Hematopoietic multipotent progenitor cell treated with erythropoietin and hydrocortisone succinate and interleukin-3 and kit ligand, for 8 days (in vitro differentiated cells): ENCODE measurements around the gene GSKIP.
"Not testable (repeated sequence)": the region's sequence is repeated elsewhere in the genome, so short reads cannot be mapped to it uniquely, and the experiment has no call there.

Experiments
- DNase-seq: peaks from one replicate; pipeline ENCODE4 v3.0.0-alpha.2; 2015

Gene GSKIP, protein sequence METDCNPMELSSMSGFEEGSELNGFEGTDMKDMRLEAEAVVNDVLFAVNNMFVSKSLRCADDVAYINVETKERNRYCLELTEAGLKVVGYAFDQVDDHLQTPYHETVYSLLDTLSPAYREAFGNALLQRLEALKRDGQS

DNA sequence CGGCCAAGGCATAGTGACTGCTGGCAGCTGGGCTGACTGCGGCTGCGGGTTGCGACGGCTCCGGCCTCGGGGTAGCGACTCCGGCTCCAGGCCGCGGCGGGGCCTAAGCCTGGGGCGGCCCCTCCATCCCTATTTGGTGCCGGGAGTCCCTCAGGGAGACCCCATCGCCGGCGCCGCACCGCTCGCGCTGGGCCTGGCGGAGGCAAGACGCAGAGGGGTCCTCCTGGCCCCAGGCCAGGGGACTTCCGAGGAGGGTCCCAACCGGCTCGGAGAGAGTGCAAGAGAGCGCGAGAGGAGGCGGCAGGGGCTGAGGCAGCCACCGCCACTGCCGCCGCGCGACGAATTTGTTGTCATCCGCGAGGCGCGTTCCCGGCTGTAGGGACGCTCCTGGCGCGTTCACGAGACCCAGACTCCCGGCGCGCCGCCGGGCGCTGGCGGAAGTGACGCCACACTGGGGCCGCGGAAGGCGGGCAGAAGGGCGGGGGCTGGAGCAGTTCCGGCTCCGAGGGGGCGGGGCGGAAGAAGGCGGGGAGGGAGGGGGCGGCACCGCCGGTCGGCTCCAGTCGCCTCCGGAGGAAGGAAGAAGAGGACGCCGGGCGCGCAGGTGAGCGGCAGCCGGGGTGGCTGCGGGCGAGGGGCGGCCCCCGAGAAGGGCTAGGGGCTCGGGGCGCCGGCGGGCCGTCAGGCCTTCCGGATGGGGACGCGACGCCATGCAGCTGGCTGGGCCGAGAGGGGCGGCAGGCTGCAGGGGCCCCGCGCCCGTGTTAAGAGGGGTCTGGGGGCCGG, at the start of gene GSKIP, which contains the start of gene ATG2B:
Gene GSKIP, plus strand, starts transcription at position 562 of the 786 bp plus-strand sequence. CDS start 18,722 bp downstream, outside the sequence.
Gene ATG2B, minus strand, starts transcription at position 377 of the 786 bp plus-strand sequence. Its CDS starts 365 bp downstream, at position 12.
- peak; percentile 92 for DNase-seq

DNA sequence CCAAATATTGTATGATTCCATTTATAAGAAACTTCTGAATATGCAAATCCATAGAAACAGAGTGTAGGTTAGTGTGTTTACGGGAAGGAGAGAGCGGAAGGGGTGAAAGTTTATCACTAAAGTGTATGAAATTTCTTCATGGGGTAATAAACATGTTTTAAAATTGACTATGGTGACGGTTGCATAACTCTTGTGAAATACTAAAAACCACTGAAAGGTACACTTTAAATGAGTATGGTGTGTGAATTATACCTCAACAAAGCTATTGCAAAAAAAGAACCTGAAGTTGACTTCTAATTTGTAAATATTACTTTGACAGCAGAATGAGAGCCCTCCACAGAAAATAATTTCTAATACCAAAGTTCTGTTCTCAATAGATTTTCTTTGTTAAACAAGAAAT, 47.2 kb upstream of the GSKIP start:
- no peak for DNase-seq

DNA sequence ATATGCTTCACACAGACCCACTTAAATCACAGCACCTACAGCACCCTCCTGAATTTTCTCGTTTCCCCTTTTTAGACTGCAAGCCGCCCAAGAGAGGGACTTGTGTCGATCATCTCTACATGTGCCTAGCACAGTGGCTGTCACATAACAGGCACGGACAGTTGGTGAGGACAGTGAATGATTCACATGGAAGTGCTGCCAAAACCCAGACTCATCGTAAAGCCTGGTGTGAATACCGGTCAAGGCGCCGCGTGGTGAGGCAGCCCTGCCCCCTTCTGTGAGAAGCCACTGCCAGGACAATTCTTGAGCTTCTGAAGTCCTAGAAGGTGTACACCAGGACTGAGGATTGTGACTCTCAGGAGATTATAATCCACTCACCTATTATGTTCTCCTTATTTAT, 44.5 kb upstream of the GSKIP start:
- DNase-seq, result no peak

DNA sequence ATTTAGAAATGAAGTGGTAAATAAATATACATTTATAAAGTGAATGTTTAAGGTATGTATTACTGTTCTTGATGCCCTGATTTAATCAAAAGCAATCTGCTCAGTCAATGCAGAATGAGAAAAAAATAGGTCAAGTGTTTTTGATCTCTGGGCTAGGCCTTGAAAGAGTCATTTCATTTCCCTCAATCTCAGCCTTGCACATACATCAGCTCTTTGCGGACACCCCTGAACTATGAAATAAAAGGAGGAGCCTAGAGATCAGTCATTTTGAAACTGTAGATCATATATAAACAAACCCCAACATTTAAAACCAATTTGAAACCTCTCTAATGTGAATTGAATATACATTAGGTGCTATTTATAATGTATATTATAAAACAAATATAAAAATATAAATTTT, 42.7 kb upstream of the GSKIP start:
- no peak for DNase-seq

DNA sequence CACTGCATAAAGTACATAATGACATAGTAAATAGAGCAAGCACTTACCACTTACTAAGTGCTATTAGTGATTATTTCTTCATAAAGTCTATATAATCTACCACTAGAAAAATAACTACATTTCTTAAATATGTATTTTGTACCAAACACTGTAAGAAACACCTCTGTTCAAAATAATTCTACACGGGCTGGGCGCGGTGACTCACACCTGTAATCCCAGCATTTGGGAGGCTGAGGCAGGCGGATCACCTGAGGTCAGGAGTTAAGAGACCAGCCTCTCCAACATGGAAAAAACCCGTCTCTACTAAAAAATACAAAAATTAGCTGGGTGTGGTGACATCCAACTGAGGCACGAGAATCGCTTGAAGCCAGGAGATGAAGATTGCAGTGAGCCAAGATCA, 39.1 kb upstream of the GSKIP start:
- no peak for DNase-seq

DNA sequence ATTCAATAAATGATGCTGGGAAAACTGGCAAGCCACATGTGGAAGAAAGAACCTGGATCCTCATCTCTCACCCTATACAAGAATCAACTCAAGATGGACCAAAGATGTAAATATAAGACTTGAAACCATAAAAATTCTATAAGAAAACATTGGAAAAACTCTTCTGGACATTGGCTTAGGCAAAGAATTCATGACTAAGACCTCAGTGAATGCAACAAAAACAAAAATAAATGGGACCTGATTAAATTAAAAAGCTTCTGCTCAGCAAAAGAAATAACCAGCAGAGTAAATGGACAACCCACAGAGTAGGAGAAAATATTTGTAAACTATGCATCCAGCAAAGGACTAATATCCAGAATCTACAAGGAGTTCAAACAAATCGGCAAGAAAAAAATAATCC, 24.8 kb upstream of the GSKIP start:
- DNase-seq, result no peak

DNA sequence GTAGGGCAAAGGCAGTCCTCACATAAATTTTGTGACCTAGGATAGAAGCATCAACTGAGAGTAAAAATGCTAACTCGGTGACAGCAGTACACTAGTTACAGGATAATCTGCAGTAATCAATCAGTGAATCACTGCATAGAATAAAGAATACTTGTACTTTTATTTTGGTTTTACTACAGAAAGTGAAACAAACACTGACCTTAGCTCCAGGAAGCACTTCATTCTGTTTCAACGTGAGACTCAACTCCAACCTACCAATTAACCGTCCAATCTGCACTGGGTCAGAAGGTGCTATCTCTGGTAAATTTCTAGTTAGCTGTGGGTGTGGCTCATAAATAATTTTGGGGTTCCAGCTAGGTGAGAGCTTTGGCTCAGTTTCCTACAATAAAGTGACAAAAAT, 22.0 kb upstream of the GSKIP start:
- no peak for DNase-seq

DNA sequence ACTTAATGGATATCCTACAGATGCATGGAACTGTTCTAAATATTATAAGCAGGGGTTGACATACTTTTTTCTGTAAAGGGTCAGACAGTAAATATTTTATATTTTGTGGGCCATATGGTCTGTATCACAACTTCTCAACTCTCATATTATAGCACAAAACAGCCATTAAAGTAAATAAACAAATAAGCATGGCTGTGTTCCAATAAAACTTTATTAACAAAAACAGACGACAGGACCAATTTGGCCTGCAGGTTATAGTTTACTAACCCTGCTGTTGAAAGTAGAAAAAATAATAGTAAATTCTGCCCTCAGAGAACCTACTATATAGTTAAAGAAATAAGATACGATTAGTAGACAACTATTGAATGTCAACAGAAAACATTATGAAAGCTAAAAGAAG, 17.7 kb upstream of the GSKIP start:
- DNase-seq, result no peak

DNA sequence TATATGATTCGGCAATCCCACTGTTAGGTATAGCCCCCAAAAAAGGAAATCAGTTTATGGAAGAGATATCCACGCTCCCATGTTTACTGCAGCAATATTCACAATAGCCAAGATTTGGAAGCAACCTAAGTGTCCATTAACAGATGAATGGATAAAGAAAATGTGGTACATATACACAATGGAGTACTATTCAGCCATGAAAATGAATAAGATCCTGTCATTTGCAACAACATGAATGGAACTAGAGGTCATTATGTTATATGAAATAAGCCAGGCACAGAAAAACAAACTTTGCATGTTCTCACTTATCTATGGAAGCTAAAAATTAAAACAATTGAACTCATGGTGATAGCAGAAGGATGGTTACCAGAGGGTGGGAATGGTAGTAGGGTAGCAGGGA, 15.4 kb upstream of the GSKIP start:
- DNase-seq, result not testable (repeated sequence)

DNA sequence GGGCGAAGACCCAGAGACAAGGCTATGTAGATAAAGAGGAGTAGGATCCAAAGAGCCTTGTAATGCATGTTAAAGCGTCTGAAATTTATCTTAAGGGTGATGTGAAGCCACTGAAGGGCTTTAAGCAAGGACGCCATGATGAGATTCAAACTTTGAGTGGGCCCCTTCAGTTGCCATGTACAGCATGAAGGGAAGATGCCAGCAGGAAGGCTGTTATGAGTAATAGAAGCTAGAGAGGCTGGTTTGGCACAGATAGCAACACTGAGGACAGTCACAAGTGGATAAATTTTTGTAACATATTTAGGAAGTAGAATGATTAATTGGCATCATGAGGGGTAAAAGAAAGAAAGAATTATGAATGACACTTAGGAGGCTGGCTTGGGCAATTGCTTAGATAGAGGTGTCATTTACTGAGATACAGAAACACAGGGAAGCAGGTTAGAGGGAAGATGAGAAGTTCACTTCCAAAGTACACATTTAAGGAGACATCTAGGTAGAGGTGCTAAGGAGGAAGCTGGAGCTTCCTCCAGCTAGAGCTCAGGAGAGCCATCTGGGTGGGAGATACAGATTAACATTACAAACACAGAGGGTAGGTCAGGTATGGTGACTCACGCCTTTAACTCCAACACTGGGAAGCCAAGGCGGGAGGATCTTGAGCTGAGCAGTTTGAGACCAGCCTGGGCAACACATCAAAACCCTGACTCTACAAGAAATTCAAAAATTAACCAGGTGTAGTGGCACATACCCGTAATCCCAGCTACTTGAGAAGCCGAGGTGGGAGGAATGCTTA, 13.8 kb upstream of the GSKIP start:
- peak; percentile 43 for DNase-seq

DNA sequence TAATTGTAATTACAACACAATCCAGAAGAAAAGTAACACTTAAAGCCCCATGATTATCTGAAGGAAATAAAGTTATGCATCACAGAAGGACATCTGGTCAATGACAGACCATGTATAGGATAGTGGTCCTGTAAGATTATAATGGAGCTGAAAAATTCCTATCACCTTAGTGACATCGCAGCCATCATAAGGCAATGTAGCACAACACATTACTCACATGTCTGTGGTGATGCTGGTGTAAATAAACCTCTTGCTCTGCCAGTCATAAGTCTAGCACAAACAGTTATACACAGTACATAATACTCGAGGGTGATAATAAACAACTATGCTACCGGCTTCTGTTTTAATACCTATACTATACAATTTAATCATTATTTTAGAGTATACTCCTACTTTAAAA, 11.3 kb upstream of the GSKIP start:
- no peak for DNase-seq

DNA sequence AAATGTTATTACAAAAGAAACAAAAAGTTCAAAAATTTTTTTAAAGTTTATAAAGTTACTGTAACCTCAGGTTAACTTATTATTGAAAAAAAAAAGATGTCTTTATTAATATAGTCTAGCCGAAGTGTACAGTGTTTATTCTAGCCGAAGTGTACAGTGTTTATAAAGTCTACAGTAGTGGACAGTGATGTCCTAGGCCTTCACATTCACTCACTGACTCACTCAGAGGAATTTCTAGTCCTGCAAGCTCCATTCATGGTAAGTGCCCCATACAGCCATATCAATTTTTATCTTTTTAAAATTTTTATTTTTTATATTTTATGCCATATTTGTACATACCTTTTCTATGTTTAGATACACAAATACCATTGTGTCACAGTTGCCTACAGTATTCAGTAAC, 10.6 kb upstream of the GSKIP start:
- DNase-seq, result no peak

DNA sequence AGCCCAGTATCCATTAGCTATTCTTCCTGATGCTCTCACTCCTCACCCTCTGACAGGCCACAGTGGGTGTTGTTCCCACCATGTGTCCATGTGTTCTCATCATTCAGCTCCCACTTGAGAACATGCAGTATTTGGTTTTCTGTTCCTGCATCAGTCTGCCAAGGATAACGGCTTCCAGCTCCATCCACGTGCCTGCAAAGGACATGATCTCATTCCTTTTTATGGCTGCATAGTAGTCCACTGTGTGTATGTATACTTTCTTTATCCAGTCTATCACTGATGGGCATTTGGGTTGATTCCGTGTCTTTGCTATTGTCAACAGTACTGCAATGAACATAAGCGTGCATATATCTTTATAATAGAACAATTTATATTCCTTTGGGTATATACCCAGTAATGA, 9.1 kb upstream of the GSKIP start:
- DNase-seq, result no peak

DNA sequence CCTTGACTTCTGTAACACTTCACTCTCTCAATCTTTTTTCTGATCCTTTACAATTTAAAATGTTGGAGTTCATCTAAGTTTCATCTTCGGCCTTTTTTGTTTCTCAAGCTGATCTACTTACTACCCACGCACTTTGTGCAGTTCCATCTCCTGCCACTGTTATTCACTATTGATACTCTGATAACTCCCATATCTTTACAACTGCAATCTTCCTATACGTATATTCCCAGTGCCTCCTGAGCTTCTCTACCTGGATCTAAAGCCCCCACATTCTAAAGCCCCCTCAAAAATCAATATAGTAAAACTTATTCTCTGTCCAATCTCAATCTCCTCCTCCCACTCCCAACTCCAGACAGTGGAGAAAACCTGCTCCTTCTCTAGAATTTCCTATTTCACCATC, 6.1 kb upstream of the GSKIP start:
- no peak for DNase-seq

DNA sequence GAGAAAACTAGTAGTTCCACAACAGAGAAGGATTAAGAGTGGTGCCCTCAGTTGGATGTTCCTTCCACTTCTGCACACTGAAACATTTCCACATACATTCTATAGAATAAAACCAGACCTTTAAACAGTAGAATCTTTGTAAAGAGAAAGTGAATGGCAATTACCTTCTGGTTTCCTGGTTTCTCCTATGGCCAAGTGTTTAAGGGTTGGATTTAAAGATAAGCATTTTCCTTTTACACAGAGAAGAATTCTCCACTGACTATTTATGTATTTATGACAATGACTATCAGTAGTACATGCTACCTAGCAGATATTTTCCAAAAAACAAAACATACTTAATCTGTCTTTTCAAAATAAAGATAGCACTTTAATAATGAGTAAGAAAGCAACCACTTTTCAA, 3.4 kb upstream of the GSKIP start:
- DNase-seq, result no peak

DNA sequence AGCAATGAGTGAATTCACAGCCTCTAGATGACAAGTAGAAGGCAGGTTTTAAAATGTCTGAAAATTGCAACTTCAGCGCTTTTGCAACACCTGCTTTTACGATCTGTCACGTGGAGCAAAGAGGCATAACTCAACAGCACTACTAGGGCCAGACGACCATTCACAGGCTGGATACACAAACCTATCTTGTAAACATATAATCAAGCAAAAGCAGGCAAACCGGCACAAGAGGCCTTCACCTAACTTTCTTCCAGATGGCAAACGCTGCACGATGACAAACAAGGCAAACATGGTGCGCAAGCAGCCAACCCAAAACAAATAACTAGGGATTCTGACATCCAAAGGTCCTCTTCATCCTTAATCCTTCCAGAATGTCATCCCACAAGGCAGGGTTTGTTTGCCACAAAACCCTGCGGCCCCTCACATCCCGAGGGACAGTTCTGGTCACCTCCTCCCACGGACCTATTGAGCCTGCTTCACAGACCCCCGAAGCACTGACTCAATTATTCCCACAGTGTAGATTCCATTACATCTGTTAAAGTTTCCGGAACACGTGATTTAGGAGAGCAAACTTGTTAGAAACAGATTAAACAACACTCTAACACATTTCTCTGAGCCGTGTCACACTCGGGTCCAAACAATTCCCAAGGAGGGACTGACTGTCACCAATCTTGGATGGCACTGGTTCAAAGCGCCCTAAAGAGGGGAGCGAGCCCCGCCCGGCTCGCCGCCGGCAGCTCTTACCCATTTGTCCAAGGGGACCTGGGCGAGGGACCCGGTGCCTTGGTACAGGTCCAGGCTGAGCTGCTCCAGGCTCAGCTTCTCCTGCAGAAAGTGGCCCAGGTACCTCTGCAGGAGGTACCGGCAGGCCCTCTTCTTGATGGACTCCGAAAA, 1.0 kb upstream of the GSKIP start:
- peak; percentile 76 for DNase-seq

DNA sequence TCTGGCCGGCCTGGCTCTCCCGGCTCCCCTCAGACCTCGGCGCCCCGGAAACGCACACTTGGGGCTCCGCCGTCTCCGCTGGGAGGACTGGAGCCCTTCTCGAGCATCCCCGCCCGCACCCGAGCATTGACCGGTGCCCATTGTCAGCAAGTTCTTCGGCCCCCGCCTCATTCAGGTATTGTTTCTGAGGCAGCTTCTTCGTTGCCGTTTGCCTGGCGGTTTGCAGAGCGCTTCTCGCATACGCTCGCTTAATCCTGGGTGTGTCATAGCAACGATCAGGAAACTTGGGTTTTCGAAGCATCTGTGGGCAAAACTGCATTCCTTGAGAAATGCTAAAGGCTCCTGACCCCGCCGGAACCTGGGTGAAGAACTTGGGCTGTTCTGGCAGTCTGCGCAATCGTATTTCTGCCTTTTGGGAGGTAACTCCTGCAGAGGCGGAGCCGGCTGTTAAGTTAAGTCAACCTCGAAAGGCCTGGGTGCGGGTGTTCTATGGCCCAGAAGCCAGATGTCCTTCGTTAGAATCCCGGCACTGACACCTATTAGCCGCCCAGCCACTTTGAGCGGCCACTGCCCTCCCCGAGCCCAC, 518 bp downstream of the GSKIP start:
- DNase-seq, result peak; percentile 73

DNA sequence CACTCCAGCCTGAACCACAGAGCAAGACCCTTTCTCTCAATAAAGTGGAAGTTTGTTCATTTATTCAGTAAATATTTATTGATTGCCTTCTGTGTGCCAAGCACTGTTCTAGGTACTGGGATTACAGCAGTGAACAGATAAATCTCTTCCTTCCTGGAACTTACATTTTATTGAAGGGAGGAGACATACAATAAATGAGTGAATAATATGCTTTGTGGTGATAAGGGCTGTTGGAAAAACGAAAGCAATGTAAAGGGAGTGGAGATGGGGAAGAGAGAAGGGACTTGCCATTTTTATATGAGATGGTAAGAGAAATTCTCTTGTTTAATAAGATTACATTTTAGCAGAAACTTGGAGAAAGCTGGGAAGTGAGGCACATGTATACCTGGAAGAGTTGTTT, 1.6 kb downstream of the GSKIP start:
- DNase-seq, result peak; percentile 78

DNA sequence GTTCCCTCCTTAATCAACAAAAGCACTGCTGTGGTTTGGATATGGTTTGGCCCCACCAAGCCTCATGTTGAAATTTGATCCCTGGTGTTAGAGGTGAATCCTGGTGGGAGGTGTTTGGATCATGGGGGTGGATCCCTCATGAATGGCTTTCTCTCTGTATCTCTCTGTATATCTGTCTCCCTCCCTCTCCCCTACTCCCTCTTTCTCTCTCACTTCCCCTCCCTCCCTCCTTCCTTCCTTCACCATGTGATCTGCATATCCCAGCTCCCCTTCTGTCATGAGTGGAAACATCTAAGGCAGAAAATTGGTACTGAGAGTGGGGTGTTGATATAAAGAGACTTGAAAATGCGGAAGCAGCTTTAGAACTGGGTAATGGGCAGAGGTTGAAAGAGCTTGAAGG, 5.2 kb downstream of the GSKIP start:
- DNase-seq, result no peak

DNA sequence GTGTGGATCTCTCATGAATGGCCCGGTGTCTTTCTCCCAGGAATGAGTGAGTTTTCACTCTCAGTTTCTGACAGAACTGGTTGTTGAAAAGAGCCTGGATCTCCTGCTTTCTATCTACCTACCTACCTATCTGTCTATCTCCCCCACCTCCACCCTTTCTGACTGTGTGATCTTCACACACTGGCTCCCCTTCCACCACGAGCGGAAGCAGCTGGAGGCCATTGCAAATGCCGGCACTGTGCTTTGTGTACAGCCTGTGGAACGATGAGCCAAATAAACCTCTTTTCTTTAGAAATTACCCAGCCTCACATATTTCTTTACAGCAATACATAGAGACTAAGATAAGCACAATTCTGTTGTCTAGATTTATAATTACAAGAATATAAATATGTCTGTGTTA, 7.2 kb downstream of the GSKIP start:
- DNase-seq, result no peak

DNA sequence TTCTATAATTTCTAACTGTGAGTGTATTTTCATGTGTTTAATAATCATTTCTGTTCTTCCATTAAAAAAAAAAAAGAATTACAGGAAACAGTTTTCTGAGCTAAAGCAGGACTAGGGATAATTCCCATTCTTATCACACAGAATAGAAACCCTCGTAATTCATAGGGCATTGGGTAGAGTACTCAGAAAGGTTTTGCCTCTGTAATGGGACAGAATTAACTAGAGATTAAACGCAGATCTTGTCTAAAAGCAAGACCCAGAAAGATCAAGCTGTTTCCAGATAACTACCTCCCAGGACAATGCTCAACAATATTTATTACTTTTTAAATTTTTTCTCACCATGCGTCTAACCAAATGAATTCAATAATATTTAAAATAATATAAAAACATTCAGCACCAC, 10.2 kb downstream of the GSKIP start:
- DNase-seq, result no peak

DNA sequence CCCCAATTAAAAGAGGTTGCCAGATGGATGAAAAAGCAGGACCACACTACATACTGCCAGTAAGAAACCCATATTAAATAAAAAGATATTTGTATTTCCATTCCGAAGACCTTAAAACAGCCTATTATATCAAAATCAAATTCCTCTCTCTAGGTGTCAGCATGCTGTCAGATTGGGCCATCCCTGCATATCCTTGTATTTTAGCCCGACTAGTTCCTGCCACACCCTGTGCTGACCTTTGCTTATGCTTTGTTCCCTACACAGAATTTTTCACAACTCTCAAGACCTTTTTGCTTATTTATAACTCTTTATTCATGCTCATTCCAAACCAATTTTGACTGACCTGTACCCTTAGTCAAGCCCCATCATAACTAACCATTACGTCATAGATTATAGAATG, 12.8 kb downstream of the GSKIP start:
- DNase-seq, result no peak

DNA sequence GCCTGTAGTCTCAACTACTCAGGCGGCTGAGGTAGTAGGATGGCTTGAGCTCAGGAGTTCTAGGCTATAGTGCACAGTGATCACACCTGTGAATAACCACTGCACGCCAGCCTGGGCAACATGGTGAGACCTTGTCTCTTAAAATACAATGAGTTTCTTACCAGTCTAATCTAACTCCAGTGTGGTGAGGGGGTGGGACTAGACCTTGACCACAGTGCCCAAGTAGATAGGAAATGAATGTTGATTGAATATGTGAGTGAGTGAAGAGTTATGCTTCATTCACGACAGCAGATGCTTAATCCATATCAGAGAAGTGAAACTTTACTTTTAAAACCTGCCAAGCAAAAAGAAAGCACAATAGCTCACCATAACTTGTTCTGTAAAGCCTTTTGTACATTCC, 17.4 kb downstream of the GSKIP start:
- peak; percentile 44 for DNase-seq
